PC-9 (cell line): ENCODE results near the gene MYO1G. TPM values are rescaled to one million over a fixed set of nuclear protein-coding genes. Genes with fewer than 3 reads are reported as not detected.
A peak's percentile ranks its signal among the peaks of the same experiment; 100 is the strongest.

Experiments used
- BruUV-seq: library from RNA; stranded (reverse); fragments of 400-500 nt; replicated peaks from 2 replicates; lab custom pipeline; 2021; lab: Mats Ljungman, UMichigan
- CTCF ChIA-PET: fragments of 300-600 bp; sonication (Branson Sonifier 250); formaldehyde crosslinking; loops from one replicate; lab custom pipeline; 2022; ENCODE audit warnings: antibody characterized with exemption; lab: Charles Lee
- POLR2A ChIA-PET: fragments of 300-600 bp; sonication (Branson Sonifier 250); formaldehyde crosslinking; loops from one replicate; lab custom pipeline; 2022; ENCODE audit warnings: antibody characterized with exemption; ENCODE audit not compliant: unreplicated experiment; lab: Charles Lee
- DNase-seq, 2 experiments: peaks; one replicate each; pipeline versions ENCODE4 v3.0.0 to v3.0.0-alpha.2; 2015 to 2022; ENCODE audit warnings: mixed read lengths in 1 of 2
- H2AFZ ChIP-seq: fragments of 200-600 bp; sonication (generic); 2 replicates; pipeline ENCODE4 v1.8.1; 2017; ENCODE audit warnings: antibody characterized with exemption
- H3F3A ChIP-seq: fragments of 200-600 bp; sonication (generic); 2 replicates; pipeline ENCODE4 v1.8.1; 2017; ENCODE audit warnings: antibody characterized with exemption, mild to moderate bottlenecking, low read depth; ENCODE audit not compliant: insufficient read depth
- H3K27ac ChIP-seq: fragments of 200-600 bp; sonication (generic); 2 replicates; pipeline ENCODE4 v1.6.1; 2016; ENCODE audit warnings: mixed run types
- H3K27me3 ChIP-seq: fragments of 200-600 bp; sonication (generic); 2 replicates; pipeline ENCODE4 v1.6.1; 2016; ENCODE audit warnings: low read depth, mixed run types; ENCODE audit not compliant: insufficient read depth
- H3K36me3 ChIP-seq: fragments of 200-600 bp; sonication (generic); 2 replicates; pipeline ENCODE4 v1.6.1; 2016; ENCODE audit warnings: low read depth, mixed run types
- H3K4me1 ChIP-seq: fragments of 200-600 bp; sonication (generic); replicated peaks from 2 replicates; pipeline ENCODE4 v1.6.1; 2016; ENCODE audit warnings: mixed run types; ENCODE audit not compliant: insufficient read depth
- H3K4me2 ChIP-seq: fragments of 200-600 bp; sonication (generic); 2 replicates; pipeline ENCODE4 v1.6.1; 2017; ENCODE audit warnings: mixed run types
- H3K4me3 ChIP-seq: fragments of 200-600 bp; sonication (generic); 2 replicates; pipeline ENCODE4 v1.6.1; 2016; ENCODE audit warnings: mixed run types
- H3K79me2 ChIP-seq: fragments of 200-600 bp; sonication (generic); 2 replicates; pipeline ENCODE4 v1.6.1; 2017; ENCODE audit warnings: low read depth, mixed run types
- H3K9me2 ChIP-seq: fragments of 200-600 bp; sonication (generic); 2 replicates; pipeline ENCODE4 v1.8.1; 2017; ENCODE audit warnings: mild to moderate bottlenecking; ENCODE audit not compliant: insufficient read depth
- H3K9me3 ChIP-seq: fragments of 200-600 bp; sonication (generic); 2 replicates; pipeline ENCODE4 v1.8.1; 2016; ENCODE audit warnings: low read depth; ENCODE audit not compliant: insufficient read depth
- H4K20me1 ChIP-seq: fragments of 200-600 bp; sonication (generic); 2 replicates; pipeline ENCODE4 v1.8.1; 2017; ENCODE audit not compliant: insufficient read depth
- EZH2 ChIP-seq: fragments of 200-600 bp; sonication (generic); IDR thresholded peaks from 2 replicates; pipeline ENCODE4 v1.8.0; 2017; ENCODE audit warnings: antibody characterized with exemption, low read depth
- intact Hi-C: fragments of 100-400 bp; cut with micrococcal nuclease; formaldehyde crosslinking; loops from one replicate; pipeline ENCODE4 v1.10.0; 2022; ENCODE audit not compliant: unreplicated experiment
- total RNA-seq: library from RNA; stranded (reverse); gene quantifications from 2 replicates; pipeline ENCODE4 v1.2.3, GENCODE V29; 2021
- TF ChIP-seq, protein P1 (sequence below): fragments of 200-600 bp; sonication (generic); conservative IDR thresholded peaks from 2 replicates; pipeline ENCODE4 v1.6.1; 2017; ENCODE audit warnings: mixed run types, antibody characterized with exemption, mild to moderate bottlenecking, moderate library complexity

The MYO1G gene
- total RNA-seq, 1 experiment from 2014 or later = 0.24 TPM

DNA sequence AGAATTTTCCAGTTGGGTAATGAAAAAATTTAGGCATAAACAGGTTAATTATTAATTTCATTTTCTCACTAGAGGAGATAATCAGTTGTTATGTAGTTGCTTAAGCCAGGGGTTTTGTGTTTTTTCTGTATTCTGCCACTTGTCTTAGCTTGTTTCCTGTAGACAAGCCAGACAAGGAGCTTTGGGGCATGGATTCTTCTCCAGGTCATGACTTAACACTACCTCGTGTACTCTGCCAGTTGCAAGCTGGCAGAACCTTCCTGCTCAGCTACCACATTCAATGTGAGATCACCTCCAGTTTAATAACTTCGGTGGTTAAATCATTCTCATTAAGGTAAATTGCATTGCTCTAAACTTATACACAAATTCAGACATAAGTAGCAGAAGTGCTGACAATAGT, 23.0 kb upstream of the MYO1G start:
- POLR2A ChIA-PET = interaction anchor here (0.6 to 0.7 kb wide), 4 partner anchors 15 to 159 kb away, joined by 3 to 9 read pairs (median 4); partner anchors contain the start of gene TBRG4
- H3F3A ChIP-seq = peaks cover 33% of the 10 kb centered on the region
- CTCF ChIA-PET = interaction anchor here (0.6 to 1.5 kb wide), 2 partner anchors 11 to 134 kb away, joined by 3 to 5 read pairs; no protein-coding TSS in a partner anchor

DNA sequence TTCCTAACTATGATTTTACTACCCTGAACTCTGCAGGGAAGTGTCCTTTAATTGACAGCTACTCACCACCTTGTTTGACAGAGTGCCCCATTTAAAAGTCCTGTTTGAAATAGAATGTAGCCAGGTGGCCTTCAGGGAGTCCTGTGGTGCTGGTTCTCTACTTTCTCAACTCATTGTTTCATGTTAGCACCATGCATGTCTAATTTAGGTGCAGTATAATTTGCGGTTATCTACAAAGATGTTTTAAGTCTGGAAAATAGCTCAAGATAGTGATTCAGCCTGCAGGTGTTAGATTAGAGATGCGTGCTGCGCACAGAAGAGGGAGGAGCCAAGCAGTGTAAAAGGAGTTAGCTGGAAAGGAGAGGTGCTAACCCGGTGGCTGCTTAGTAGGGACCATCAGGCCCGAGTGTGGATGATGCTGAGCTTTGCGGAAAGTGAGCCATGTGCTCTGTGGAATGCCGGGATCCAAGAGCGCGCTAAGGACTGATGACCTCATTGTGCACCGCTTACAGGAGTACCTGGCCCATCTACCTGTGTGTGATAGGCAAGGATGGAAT, 22.4 kb upstream of the MYO1G start:
- CTCF ChIA-PET = interaction anchor here (0.6 to 1.5 kb wide), 2 partner anchors 13 to 135 kb away, joined by 3 to 5 read pairs; no protein-coding TSS in a partner anchor

More for the DNA sequence above, 23.0 kb upstream of the MYO1G start:
- TF ChIP-seq, protein P1, sequence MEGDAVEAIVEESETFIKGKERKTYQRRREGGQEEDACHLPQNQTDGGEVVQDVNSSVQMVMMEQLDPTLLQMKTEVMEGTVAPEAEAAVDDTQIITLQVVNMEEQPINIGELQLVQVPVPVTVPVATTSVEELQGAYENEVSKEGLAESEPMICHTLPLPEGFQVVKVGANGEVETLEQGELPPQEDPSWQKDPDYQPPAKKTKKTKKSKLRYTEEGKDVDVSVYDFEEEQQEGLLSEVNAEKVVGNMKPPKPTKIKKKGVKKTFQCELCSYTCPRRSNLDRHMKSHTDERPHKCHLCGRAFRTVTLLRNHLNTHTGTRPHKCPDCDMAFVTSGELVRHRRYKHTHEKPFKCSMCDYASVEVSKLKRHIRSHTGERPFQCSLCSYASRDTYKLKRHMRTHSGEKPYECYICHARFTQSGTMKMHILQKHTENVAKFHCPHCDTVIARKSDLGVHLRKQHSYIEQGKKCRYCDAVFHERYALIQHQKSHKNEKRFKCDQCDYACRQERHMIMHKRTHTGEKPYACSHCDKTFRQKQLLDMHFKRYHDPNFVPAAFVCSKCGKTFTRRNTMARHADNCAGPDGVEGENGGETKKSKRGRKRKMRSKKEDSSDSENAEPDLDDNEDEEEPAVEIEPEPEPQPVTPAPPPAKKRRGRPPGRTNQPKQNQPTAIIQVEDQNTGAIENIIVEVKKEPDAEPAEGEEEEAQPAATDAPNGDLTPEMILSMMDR = no peak
- TF ChIP-seq EZH2 = no peak
- peaks cover 46% of the 10 kb centered on the region for H3K79me2 ChIP-seq
- intact Hi-C loops = loop anchor here (2.0 kb wide), 2 partner anchors 47 to 153 kb away; partner anchors contain the start of gene H2AZ2
- peaks cover 26% of the 10 kb centered on the region for H3K4me1 ChIP-seq
- H3K4me3 ChIP-seq = peak overlapping the region; percentile 57; the same call in 1 of the 2 replicates
- no peak overlapping the region for H2AFZ ChIP-seq
- DNase-seq = no peak
- H3K36me3 ChIP-seq = no peaks in the 10 kb centered on the region
- no TSS peak for BruUV-seq
- no peaks in the 10 kb centered on the region; the same call in 1 of the 2 replicates for H4K20me1 ChIP-seq
- peak overlapping the region; percentile 84 for H3K4me2 ChIP-seq
- peak overlapping the region; percentile 10; the same call in 1 of the 2 replicates for H3K27ac ChIP-seq
- H3K9me2 ChIP-seq = no peaks in the 10 kb centered on the region
- H3K9me3 ChIP-seq = no peaks in the 10 kb centered on the region
- no peaks in the 10 kb centered on the region for H3K27me3 ChIP-seq

More for the DNA sequence above, 22.4 kb upstream of the MYO1G start:
- Histone ChIP-seq H3K4me1 (peaks cover 27% of the 10 kb centered on the region), H3K4me2 (peak overlapping the region; percentile 84), H4K20me1 (no peaks in the 10 kb centered on the region; the same call in 1 of the 2 replicates), H3K27me3 (no peaks in the 10 kb centered on the region), H3K9me2 (no peaks in the 10 kb centered on the region), H3F3A (peaks cover 29% of the 10 kb centered on the region), H3K79me2 (peaks cover 41% of the 10 kb centered on the region), H2AFZ (no peak overlapping the region; the same call in 1 of the 2 replicates), H3K27ac (peak overlapping the region; percentile 10), H3K36me3 (no peaks in the 10 kb centered on the region), H3K9me3 (no peaks in the 10 kb centered on the region), H3K4me3 (peak overlapping the region; percentile 57)
- BruUV-seq = TSS peak; percentile 65
- intact Hi-C loops = loop anchor here (2.0 kb wide), 2 partner anchors 48 to 152 kb away; partner anchors contain the start of gene H2AZ2
- DNase-seq = peak; percentile 46 to 78
- POLR2A ChIA-PET = interaction anchor here (0.6 to 1.3 kb wide), 6 partner anchors 15 to 110 kb away, joined by 3 to 5 read pairs (median 4); partner anchors contain the start of gene TBRG4
- TF ChIP-seq, protein P1 = no peak
- no peak for TF ChIP-seq EZH2
